Measurements from ENCODE around the gene OGFOD2. TPM values are rescaled to one million over a fixed set of nuclear protein-coding genes. Genes with fewer than 3 reads are reported as not detected.

Gene OGFOD2
- total RNA-seq, 2 donors from 2014 or later: 26.3 to 27.6 TPM

GRCh38 chr12:122949816-122950675 lies 25.0 kb upstream of the OGFOD2 start:
- no peaks in the 10 kb centered on the region for H3K27me3 ChIP-seq (replicated peaks; ENCODE audit: insufficient read depth)
- H3K27ac ChIP-seq: no peak overlapping the region
- DNase-seq (ENCODE audit: low spot score): no peak
- intact Hi-C loops (cut with DNase I): loop anchor here (5.0 kb wide), 1 partner anchor 158 kb away; no protein-coding TSS in a partner anchor
- WGBS: 83% methylated on average over 25 of the region's 27 CpGs
- no peak for TF ChIP-seq CTCF (IDR thresholded peaks at IDR 0.05)
- TF ChIP-seq POLR2AphosphoS5 (IDR thresholded peaks at IDR 0.05): no peak
- TF ChIP-seq POLR2A (IDR thresholded peaks at IDR 0.05): no peak
- H3K4me3 ChIP-seq: no peak overlapping the region
- no peaks in the 10 kb centered on the region for H3K4me1 ChIP-seq (replicated peaks)
- no peaks in the 10 kb centered on the region for H3K9me3 ChIP-seq
- H3K36me3 ChIP-seq: no peaks in the 10 kb centered on the region

GRCh38 chr12:122951406-122951805 lies 23.6 kb upstream of the OGFOD2 start:
- DNase-seq (ENCODE audit: low spot score): no peak
- WGBS: 91% methylated on average over 9 of the region's 9 CpGs
- Histone ChIP-seq H3K27me3 (replicated peaks; ENCODE audit: insufficient read depth) (no peaks in the 10 kb centered on the region), H3K4me1 (replicated peaks) (no peaks in the 10 kb centered on the region), H3K4me3 (no peak overlapping the region), H3K36me3 (no peaks in the 10 kb centered on the region), H3K9me3 (no peaks in the 10 kb centered on the region), H3K27ac (no peak overlapping the region)
- intact Hi-C loops (cut with DNase I): loop anchor here (5.0 kb wide), 1 partner anchor 159 kb away; no protein-coding TSS in a partner anchor
- no peak for TF ChIP-seq CTCF (IDR thresholded peaks at IDR 0.05)
- TF ChIP-seq POLR2AphosphoS5 (IDR thresholded peaks at IDR 0.05): no peak
- no peak for TF ChIP-seq POLR2A (IDR thresholded peaks at IDR 0.05)

- Histone ChIP-seq H3K9me3 (no peaks in the 10 kb centered on the region), H3K4me1 (replicated peaks) (no peaks in the 10 kb centered on the region), H3K4me3 (no peak overlapping the region), H3K27me3 (replicated peaks; ENCODE audit: insufficient read depth) (no peaks in the 10 kb centered on the region), H3K36me3 (no peaks in the 10 kb centered on the region), H3K27ac (no peak overlapping the region)
- 77% methylated on average over 12 of the region's 12 CpGs for WGBS
- DNase-seq (ENCODE audit: low spot score): peak; percentile 77
- intact Hi-C loops (cut with DNase I): loop anchor here (1.0 to 5.0 kb wide), 2 partner anchors 92 to 160 kb away; no protein-coding TSS in a partner anchor
- TF ChIP-seq POLR2AphosphoS5 (IDR thresholded peaks at IDR 0.05) (peak; percentile 40), POLR2A (IDR thresholded peaks at IDR 0.05) (no peak), CTCF (IDR thresholded peaks at IDR 0.05) (peak; percentile 40 to 95 (median 87))
Measured at GRCh38 chr12:122951979-122952892, 22.8 kb upstream of the OGFOD2 start.

- Histone ChIP-seq H3K27me3 (replicated peaks; ENCODE audit: insufficient read depth) (no peaks in the 10 kb centered on the region), H3K4me3 (no peak overlapping the region), H3K9me3 (no peaks in the 10 kb centered on the region), H3K36me3 (no peaks in the 10 kb centered on the region), H3K27ac (no peak overlapping the region), H3K4me1 (replicated peaks) (no peaks in the 10 kb centered on the region)
- TF ChIP-seq POLR2AphosphoS5 (IDR thresholded peaks at IDR 0.05) (no peak), POLR2A (IDR thresholded peaks at IDR 0.05) (no peak), CTCF (IDR thresholded peaks at IDR 0.05) (no peak)
- DNase-seq (ENCODE audit: low spot score): no peak
- intact Hi-C loops (cut with DNase I): no loop called here
- 73% methylated on average over 8 of the region's 8 CpGs for WGBS
Measured at GRCh38 chr12:122955156-122955555, 19.9 kb upstream of the OGFOD2 start.
